NCI-H2196 treated with DMSO at 0.1 percent for 48 hours (cell line): ENCODE measurements around the gene VPS13D.
"Not testable (repeated sequence)": the region's sequence is repeated elsewhere in the genome, so short reads cannot be mapped to it uniquely, and the experiment has no call there.

ENCODE experiments used
- DNase-seq: peaks from one replicate; lab custom pipeline; 2025; ENCODE audit not compliant: unreplicated experiment; lab: John Stamatoyannopoulos, UW

VPS13D gene

GRCh38 chr1:12284486-12284885, 54.7 kb downstream of the VPS13D start:
- DNase-seq = no peak

GRCh38 chr1:12285496-12286143, 55.8 kb downstream of the VPS13D start:
- DNase-seq = no peak

GRCh38 chr1:12287869-12288268, 58.0 kb downstream of the VPS13D start:
- no peak for DNase-seq

GRCh38 chr1:12290828-12291227, 61.0 kb downstream of the VPS13D start:
- no peak for DNase-seq

GRCh38 chr1:12293416-12293815, 63.6 kb downstream of the VPS13D start:
- no peak for DNase-seq

GRCh38 chr1:12294076-12294475, 64.2 kb downstream of the VPS13D start:
- DNase-seq = no peak

GRCh38 chr1:12296016-12296415, 66.2 kb downstream of the VPS13D start:
- DNase-seq = no peak

- no peak for DNase-seq
These were observed 66.8 kb downstream of the VPS13D start for GRCh38 chr1:12296623-12297022.

- no peak for DNase-seq
These were observed 70.9 kb downstream of the VPS13D start for GRCh38 chr1:12300706-12301105.

- DNase-seq = no peak
These were observed 71.8 kb downstream of the VPS13D start for GRCh38 chr1:12301518-12302237.

- no peak for DNase-seq
These were observed 73.1 kb downstream of the VPS13D start for GRCh38 chr1:12302798-12303447.

GRCh38 chr1:12305377-12305776, 75.5 kb downstream of the VPS13D start:
- no peak for DNase-seq

- no peak for DNase-seq
These were observed 80.2 kb downstream of the VPS13D start for GRCh38 chr1:12309783-12310742.

GRCh38 chr1:12314333-12314903, 84.6 kb downstream of the VPS13D start:
- peak; percentile 18 for DNase-seq

- no peak for DNase-seq
These were observed 85.3 kb downstream of the VPS13D start for GRCh38 chr1:12315146-12315545.

- DNase-seq = no peak
These were observed 86.5 kb downstream of the VPS13D start for GRCh38 chr1:12316331-12316730.

GRCh38 chr1:12320486-12320885, 90.7 kb downstream of the VPS13D start:
- DNase-seq = no peak

- DNase-seq = no peak
These were observed 94.6 kb downstream of the VPS13D start for GRCh38 chr1:12324423-12324822.

- not testable (repeated sequence) for DNase-seq
These were observed 95.1 kb downstream of the VPS13D start for GRCh38 chr1:12324973-12325372.

- DNase-seq = peak; percentile 8
These were observed 97.2 kb downstream of the VPS13D start for GRCh38 chr1:12326986-12327385.

GRCh38 chr1:12327566-12327965, 97.7 kb downstream of the VPS13D start:
- no peak for DNase-seq
